Camera-type eye (tissue), 1 donor: ENCODE measurements around the gene TMEM205. TPM values are rescaled to one million over a fixed set of nuclear protein-coding genes. Genes with fewer than 3 reads are reported as not detected.

ENCODE experiments used
- total RNA-seq: library from RNA; depleted of rRNA; stranded (reverse); fragments of >200 nt; gene quantifications from one replicate; pipeline ENCODE4 v1.2.3, GENCODE V29; 2014

Gene TMEM205
- 83.0 TPM for total RNA-seq

DNA sequence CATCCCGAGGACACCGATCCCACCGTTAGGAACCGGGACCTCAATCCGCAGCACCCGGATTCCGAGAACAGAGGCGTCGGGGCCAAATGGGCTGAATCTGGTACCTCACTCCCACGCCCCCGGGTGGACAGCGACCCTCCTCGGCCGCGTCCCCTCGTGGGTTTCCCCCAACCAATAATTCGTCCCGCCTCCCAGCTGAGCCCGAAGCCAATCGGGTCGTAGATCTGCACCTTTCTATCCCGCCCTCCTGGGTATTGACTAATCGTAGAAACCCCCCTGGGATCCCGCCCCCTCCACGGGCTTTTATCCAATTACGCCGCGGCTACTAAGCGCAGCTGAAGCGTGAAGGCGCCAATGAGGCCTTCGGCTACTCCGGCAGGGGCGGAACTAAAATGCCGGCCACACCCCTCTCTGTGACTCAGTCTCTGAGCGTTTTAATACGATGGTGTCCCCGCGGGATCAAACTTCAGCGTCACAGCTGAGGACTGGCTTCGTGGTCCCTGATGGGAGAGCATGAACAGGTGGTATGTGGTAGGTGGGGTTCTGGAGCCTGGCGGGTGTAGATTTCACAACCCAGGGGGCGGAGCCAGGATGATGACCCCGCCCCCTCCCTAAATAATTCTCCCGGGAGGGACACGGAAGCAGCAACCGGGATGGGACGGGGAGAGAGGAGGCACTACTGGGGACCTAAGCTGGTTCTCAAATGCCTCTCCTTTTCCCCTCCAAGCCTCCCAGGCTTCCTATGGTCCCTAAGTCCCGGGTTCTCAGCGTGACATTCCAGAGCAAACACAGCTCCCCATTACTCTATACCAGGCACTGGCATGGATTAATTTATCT lies at the start of gene TMEM205, which contains the start of gene CCDC159:
TMEM205 (minus strand) TSS at position 165 of the 837 bp plus-strand sequence. CDS start 649 bp downstream, outside the sequence.
CCDC159 (plus strand) TSS at position 416 of the 837 bp plus-strand sequence; CDS start at position 504, 88 bp downstream.

DNA sequence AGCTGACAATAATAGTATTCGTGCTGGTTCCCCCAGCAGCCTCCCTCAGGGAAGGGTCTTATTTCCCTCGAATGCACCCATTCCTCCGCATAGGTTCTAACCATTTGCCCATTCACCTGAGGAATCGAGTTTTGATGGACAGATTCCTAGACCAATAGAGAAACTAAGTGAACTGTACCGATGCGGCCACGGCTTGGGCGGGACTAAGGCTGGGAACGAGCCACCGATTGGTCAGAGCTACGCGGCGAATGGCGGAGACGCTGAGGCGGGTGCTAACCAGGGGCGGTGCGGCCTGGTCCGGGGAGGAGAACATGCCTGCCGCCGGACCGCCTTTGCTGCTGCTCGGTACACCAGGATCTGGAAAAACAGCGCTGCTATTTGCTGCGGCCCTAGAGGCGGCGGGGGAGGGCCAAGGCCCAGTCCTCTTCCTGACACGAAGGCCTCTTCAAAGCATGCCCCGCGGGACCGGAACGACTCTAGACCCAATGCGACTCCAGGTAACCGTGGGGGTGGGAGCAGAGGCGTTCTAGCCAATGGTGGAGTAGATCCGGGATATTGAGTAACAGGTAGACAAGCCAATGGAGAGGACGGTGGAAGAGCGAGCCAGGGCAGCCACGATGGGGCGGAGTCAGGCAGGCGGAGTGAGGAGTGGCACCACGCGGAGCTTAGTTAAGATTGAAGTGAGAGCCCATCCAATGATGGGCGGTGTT lies 28.5 kb upstream of the TMEM205 start, which contains the start of gene SWSAP1:
SWSAP1 (plus strand) TSS at position 234 of the 710 bp plus-strand sequence; CDS start at position 249, 15 bp downstream.

DNA sequence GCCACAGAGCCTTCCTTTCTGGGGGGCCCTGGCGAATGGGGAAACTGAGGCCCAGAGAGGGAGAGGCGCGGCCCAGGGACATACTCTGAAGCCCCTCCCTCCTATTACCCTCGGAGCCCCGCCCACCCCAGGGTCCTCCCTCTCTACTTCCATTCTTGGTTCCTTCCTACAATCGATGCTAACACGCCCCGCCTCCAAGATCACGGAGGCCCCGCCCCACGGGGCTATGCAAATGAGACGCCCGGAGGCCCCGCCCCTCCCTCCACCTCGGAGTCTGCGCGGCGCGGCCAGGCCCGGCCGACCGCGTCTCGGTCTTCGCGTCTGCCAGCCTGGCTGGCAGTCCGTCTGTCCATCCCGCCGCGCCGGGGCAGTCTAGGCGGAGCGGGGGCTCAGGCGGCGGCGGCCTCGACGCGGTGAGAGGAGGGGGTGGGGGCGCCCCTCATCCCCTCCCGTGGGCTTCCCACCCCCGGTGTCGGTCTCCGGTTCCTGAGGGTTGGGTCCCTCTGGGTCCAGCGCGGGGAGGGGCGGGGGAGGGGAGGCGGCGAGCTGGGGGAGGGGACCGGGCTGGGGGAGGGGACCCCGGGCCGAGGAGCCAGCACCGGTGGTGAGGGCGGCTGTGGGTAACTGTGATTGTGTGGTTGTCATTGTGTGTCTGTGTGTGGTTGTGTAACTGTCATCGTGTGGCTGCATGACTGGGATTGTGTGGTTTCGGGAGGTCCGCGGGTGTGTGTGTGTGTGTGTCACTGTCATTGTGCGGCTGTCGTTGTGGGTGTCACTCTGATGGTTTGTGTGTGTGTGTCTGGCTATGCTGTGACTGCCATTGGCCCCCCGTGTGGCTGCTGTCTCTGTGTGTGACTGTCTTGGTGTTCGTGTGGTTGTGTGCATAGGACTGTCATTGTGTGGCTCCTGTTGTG lies 9.3 kb upstream of the TMEM205 start, which contains the start of gene PLPPR2:
PLPPR2 (plus strand) TSS at position 273 of the 914 bp plus-strand sequence. CDS start 2,242 bp downstream, outside the sequence.

DNA sequence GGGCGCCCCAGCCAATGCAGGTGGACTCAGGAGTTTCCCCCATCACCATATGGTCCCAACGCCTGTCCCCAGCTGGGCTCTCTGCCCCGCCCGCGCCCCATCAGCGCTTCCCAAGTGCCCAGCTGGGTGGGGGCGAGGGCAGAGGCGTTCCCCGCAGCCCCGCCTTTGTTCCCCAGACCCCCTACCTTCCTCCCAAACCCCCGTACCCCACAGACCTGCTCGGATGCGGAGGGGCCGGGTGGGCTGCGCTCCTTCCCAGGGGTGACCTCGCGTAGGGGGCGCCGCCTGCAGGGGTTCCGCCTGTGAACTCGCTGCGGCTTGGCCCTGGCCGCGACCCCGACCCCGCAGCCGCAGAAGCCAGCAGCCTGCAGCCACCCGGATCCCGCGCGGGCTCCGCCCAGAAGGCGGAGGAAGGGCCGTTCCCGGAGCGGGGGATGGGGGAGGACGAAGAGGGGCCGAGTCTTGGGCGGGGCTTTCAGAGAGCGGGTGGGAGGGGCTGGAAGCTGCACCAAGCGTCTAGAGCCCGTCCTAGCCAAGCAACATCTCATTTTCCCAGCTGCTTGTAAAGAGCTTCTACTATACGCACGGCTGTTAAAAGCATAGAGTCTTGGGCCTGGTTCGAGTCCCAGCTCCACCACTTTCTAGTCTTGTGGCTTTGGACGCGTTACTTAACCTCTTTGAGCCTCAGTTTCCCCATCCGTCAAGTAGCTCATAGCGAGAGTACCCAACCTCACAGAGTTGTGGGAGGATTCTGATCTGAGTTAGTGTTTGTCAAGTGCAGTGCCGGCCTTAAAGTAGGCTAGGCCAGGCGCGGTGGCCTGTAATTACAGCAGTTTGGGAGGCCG lies 6.6 kb downstream of the TMEM205 start, which contains the start of gene RAB3D:
RAB3D (minus strand) TSS at position 404 of the 845 bp plus-strand sequence. CDS start 2,258 bp downstream, outside the sequence.

GRCh38 chr19:11295665-11296245 lies 50.3 kb downstream of the TMEM205 start, which contains the start of gene TSPAN16:
Gene TSPAN16 (plus strand): TSS chr19:11296160. CDS start chr19:11296298, 138 bp downstream.

Other genes with a start within 250 kb of the TMEM205 start
- 11.4 TPM for gene SPC24, start 190.5 kb downstream of the TMEM205 start, total RNA-seq
- gene KANK2, start 148.7 kb downstream of the TMEM205 start, total RNA-seq, result 190 TPM
- gene ANGPTL8, start 106.6 kb downstream of the TMEM205 start, total RNA-seq, result 1.4 TPM
- gene DOCK6, start 83.7 kb downstream of the TMEM205 start, total RNA-seq, result 44.9 TPM
- gene TSPAN16, start 50.1 kb downstream of the TMEM205 start, total RNA-seq, result not detected
- 17.7 TPM for gene RAB3D, start 6.6 kb downstream of the TMEM205 start, total RNA-seq
- gene CCDC159, start 251 bp upstream of the TMEM205 start, total RNA-seq, result 55.9 TPM
- gene PLPPR2, start 9.2 kb upstream of the TMEM205 start, total RNA-seq, result 16.8 TPM
- gene SWSAP1, start 28.4 kb upstream of the TMEM205 start, total RNA-seq, result 1.5 TPM
- 3.4 TPM for gene EPOR, start 38.0 kb upstream of the TMEM205 start, total RNA-seq
- 2.5 TPM for gene RGL3, start 73.0 kb upstream of the TMEM205 start, total RNA-seq
- gene ODAD3, start 88.9 kb upstream of the TMEM205 start, total RNA-seq, result 0.27 TPM
- 110 TPM for gene PRKCSH, start 89.4 kb upstream of the TMEM205 start, total RNA-seq
- 38.3 TPM for gene ELAVL3, start 134.8 kb upstream of the TMEM205 start, total RNA-seq
- 12.9 TPM for gene ZNF653, start 159.6 kb upstream of the TMEM205 start, total RNA-seq
- gene ECSIT, start 182.9 kb upstream of the TMEM205 start, total RNA-seq, result 43.5 TPM
- gene CNN1, start 192.6 kb upstream of the TMEM205 start, total RNA-seq, result 43.3 TPM
- gene ELOF1, start 213.0 kb upstream of the TMEM205 start, total RNA-seq, result 23.4 TPM
- gene ACP5, start 231.4 kb upstream of the TMEM205 start, total RNA-seq, result 16.7 TPM